Activated CD4-positive, alpha-beta T cell treated with anti-CD3 and anti-CD28 coated beads, Interleukin-2, amount 50 U/mL, for 1 hour (primary cell): ENCODE measurements around the gene CHRND.
"Not testable (repeated sequence)": the region's sequence is repeated elsewhere in the genome, so short reads cannot be mapped to it uniquely, and the experiment has no call there.

Experiments used
- DNase-seq: peaks from one replicate; pipeline ENCODE4 v3.0.0-alpha.2; 2020

CHRND gene

DNA sequence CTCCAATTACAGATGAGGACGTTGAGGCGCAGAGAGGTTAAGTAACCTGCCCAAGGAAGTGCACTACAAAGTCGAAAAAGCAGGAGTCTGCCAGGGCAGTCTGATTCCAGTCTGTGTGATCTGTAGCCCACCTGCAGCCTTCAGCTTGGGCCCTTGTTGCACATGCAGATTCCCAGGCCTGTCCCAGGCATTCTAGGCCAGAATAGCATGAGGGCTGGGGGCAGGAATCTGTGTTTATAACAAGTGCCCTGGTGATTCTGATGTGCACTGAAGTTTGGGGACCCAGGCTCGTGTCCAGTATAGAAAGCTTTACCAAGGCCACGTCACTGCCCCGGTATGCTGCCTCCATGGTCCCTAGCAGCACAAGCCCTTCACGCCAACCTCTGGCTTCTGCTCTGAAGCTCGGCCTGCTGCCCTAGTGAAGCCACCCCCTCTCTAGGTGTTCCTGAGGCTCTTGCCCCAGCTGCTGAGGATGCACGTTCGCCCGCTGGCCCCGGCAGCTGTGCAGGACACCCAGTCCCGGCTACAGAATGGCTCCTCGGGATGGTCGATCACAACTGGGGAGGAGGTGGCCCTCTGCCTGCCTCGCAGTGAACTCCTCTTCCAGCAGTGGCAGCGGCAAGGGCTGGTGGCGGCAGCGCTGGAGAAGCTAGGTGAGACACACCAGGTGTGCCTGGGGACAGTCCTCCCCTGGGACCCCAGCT, 18.1 kb downstream of the CHRND start:
- DNase-seq: no peak

- DNase-seq: no peak
Observed at GRCh38 chr2:232544674-232545073, 18.7 kb downstream of the CHRND start.

- no peak for DNase-seq
Observed at GRCh38 chr2:232545511-232546375, 19.8 kb downstream of the CHRND start.

- no peak for DNase-seq
Observed at GRCh38 chr2:232547991-232548390, 22.0 kb downstream of the CHRND start.

GRCh38 chr2:232549655-232550353, 23.8 kb downstream of the CHRND start:
- DNase-seq: no peak

DNA sequence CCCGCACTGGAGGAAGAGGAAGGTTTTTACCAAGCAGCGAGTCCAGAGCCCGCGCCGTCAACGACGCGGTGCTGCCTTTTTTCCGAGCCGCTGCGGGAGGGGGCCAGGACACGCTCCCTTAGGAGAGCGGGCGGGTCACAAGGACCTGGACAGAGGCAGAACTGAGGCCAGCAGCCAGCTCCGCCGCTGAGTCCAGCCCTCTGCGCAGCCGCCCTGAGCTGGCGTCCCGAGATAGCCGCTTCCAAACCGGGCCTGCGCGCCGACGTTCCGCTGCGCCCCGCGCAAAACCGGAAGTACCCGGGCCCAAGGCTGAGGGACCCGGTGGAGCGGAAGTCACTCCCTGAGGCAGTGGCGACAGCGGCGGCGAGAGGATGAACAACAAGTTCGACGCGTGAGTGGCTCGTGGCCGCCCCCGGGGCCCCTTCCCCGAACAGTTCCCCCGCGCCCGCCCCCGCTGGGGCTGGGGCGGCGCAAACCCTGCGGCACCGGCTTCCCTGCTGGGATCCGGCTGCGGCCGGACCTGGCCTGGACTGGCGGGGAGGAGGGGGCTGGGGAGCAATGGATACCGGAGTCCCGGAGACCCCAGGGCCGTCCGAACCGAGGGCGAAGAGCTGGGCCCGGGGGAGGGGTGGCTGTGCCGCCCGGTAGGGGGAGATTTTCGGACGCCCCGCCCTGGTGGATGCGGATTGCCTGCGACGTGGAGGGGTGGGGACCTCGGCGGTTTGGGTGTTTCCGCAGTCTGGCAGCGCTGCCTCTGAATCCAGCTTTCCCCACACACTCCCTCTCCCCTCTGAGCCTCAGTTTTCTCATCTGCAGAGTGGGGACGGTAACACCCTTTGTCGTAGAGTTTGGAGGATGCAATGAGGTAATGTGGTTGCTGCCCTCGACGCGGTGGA, 24.6 kb downstream of the CHRND start, which contains the start of the genes EIF4E2 and TIGD1:
EIF4E2 (plus strand) TSS at position 336 of the 896 bp plus-strand sequence; CDS start at position 372, 36 bp downstream.
TIGD1 (minus strand) TSS at position 204 of the 896 bp plus-strand sequence. CDS start 675 bp downstream, outside the sequence.
- DNase-seq: peak; percentile 86

GRCh38 chr2:232551250-232551638, 25.3 kb downstream of the CHRND start:
- DNase-seq: no peak

DNA sequence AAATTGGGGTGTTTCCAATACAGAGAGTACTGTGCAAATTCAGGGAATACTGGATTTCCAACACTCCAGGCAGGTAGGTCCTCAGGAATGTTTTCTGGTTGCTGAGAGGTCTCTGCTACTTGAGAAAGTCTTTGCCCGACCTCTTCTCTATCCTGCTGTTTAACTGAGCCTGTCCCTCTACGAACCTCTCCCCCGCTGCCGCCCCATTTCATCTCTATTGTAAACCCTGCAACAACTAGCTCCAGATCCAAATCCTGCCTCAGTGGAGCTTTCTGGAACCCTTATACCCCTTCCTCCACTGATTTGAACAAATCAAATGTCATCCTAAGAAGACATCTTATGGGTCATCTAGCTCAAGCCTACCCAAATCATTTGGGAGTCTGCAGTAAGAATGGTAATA, 25.8 kb downstream of the CHRND start:
- no peak for DNase-seq

DNA sequence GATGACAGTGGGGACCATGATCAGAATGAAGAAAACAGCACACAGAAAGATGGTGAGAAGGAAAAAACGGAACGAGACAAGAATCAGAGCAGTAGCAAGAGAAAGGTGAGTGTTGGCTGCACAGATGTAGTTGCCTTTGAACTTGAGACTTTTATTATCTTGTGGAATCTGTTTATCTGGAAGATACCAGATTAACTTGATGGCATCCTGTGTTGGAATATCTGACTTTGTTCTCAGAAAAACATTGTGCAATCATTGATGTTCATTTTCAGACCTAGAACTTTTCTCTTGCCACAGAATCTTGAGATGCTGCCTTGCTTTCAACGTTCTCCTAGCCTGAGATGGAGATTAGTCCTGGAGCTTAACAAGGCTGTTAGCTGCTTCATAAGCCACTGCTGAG, 30.5 kb downstream of the CHRND start:
- DNase-seq: no peak

- no peak for DNase-seq
Observed at GRCh38 chr2:232562515-232563151, 36.7 kb downstream of the CHRND start.

DNA sequence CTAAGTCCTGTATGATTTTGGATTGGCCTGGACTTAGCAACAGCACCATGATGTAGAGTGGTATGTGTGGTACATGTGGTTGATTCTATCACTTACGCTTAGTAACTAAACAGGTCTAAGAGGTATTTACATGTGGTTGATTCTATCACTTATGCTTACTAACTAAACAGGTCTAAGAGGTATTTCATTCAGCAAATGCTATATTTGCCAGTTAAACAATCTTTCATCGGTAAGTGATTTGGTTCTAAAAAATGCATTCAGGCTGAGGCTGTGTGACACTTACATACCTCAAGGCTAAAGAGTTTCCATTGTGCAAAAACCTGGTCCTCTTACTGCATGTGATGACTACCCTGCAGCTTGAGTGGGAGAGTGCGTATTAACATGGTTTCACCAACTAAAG, 37.6 kb downstream of the CHRND start:
- DNase-seq: no peak

- no peak for DNase-seq
Observed at GRCh38 chr2:232567721-232568120, 41.8 kb downstream of the CHRND start.

DNA sequence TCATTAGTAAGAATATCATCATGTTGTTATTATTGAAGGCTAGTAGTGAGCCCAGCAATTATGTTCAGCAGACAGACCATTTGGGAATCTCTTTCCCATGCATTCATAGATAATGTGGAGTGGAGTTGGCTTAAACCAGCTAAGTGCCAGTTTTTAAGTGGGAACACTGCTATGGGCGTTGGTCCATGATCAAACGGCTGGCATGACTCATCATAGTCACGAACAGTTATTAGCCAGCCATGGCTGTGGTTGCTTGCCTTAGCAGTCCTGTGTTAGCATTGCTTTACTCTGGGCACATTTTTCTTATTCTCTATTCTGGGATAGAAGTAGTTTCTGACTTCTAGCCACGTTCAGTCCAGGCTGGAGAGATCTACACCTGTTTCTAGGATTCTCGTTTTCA, 42.2 kb downstream of the CHRND start:
- no peak for DNase-seq

GRCh38 chr2:232569541-232569940, 43.6 kb downstream of the CHRND start:
- DNase-seq: no peak

DNA sequence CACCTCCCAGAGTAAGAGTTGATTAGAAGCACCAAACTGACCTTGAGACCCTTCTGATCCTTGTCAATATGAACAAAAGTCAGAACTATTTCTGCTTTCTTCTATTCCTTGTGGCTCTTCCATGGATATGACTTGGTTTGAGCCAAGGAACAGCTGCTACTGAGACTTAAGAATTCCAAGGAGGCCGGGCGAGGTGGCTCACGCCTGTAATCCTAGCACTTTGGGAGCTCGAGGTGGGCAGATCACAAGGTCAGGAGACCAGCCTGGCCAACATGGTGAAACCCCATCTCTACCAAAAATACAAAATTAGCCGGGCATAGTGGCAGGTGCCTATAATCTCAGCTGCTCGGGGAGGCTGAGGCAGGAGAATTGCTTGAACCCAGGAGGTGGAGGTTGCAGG, 44.5 kb downstream of the CHRND start:
- DNase-seq: not testable (repeated sequence)

DNA sequence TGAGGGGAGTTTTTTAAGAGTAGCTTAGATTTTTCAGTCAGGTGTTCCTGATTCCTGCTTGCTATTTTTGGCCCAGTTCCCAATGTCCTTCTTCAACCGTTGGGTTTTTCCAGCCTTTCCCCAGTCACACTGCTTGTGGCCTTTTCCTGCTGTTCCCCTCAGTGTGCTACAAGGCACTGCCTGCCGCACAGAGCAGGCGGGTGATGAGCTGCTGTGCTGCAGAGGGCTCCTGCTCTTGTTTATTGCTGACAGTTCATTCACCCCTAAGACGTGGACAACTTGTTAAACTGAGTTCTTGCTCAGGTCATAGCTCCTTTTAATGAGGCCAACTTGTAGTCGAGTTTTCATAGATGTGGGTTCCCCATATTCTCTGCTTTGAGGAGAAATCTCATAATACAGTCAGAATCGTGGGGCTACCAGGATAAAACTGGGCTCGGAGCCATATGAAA, 45.1 kb downstream of the CHRND start:
- no peak for DNase-seq

DNA sequence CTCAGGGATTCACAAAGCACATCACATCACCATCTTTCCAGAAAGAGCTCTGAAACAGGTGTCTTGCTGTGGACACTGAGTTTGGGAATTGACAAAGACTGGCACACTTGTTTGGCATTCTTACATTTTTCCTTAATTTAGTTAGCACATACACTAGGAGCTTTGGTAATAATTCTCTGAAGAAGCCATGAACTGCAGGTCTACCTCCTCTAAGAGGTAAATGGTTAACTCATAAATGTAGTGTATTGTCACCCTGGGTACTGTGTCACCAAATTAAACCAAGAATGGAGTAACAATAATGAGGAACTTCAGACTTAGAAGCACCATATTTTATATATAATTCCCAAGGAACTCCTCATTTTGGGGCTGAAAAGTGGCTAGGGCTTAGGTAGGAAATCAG, 47.1 kb downstream of the CHRND start:
- no peak for DNase-seq

DNA sequence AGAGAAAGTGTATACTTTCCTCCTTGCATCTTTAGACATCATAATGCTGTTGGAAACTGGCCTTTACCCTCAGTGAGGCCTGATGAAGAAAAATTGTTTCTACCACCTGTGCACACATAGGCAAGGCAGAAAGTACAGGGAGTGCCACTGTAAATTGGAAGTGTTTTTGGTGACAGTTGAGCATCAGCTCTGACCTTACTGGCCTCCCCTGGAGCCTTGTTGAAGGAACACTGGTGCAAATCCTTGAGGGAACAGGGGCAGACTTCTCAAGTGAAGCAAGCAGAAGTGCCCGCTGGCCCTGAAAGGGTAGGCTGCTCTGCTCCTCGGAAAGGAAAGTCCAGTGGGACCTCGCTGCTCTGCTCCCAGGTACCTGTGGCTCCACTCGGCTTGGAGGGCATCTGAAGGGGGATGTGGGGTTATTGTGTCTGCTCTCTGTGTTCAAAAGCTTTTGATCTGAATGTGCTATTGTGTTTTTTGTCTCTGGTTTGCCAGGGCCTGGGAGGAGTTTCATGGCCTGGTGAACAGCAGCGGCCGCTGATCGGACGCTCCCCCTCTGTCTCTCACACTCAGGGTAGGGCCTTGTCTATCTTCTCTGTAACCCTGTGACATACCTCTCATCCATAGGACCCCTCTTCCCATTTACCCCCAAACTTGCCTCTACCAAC, 47.9 kb downstream of the CHRND start:
- no peak for DNase-seq

- no peak for DNase-seq
Observed at GRCh38 chr2:232574674-232575403, 48.9 kb downstream of the CHRND start.

DNA sequence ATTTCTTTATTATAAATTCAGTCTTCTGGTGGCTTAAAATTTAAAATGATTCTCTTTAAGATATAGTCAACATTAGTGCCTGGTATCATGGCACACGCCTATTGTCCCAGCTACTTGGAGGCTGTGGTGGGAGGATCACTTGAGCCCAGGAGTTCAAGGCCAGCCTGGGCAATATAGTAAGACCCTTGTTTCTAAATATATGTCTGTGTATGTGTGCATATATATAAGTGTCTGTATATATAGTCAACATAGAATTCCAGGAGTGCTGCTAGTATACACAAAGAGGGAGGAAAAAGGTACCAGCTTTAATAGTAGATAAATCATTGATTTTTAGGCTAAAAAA, 49.4 kb downstream of the CHRND start:
- no peak for DNase-seq

GRCh38 chr2:232576995-232577394, 51.0 kb downstream of the CHRND start:
- no peak for DNase-seq
